ENCODE data around the gene SLC22A23. TPM values are rescaled to one million over a fixed set of nuclear protein-coding genes. Genes with fewer than 3 reads are reported as not detected.
A peak's percentile ranks its signal among the peaks of the same experiment; 100 is the strongest.

Gene SLC22A23
- total RNA-seq, 1 donor from 2014 or later = 0.52 TPM

GRCh38 chr6:3258720-3259490 is 197.9 kb downstream of the SLC22A23 start, which contains the start of gene PSMG4:
Gene PSMG4, plus strand, starts transcription at chr6:3258947. Its CDS starts 76 bp downstream, at chr6:3259023.
- no peak for TF ChIP-seq CTCF (conservative IDR thresholded peaks at IDR 0.05; ENCODE audit: low read depth, low read length)
- DNase-seq (ENCODE audit: low read depth) = no peak

GRCh38 chr6:3258201-3258600 is 198.6 kb downstream of the SLC22A23 start:
- peak overlapping the region; percentile 89 for H3K4me3 ChIP-seq (ENCODE audit: low read depth, low read length)
- DNase-seq (ENCODE audit: low read depth) = no peak
- TF ChIP-seq CTCF (conservative IDR thresholded peaks at IDR 0.05; ENCODE audit: low read depth, low read length) = no peak

More at GRCh38 chr6:3258720-3259490, 197.9 kb downstream of the SLC22A23 start, which contains the start of gene PSMG4:
- H3K4me3 ChIP-seq (ENCODE audit: low read depth, low read length) = peak within 1 kb of the TSS; percentile 89

GRCh38 chr6:3253597-3253961 is 203.3 kb downstream of the SLC22A23 start:
- TF ChIP-seq CTCF (conservative IDR thresholded peaks at IDR 0.05; ENCODE audit: low read depth, low read length) = no peak
- H3K4me3 ChIP-seq (ENCODE audit: low read depth, low read length) = no peak overlapping the region
- DNase-seq (ENCODE audit: low read depth) = no peak

GRCh38 chr6:3252861-3253596 is 203.8 kb downstream of the SLC22A23 start:
- no peak for DNase-seq (ENCODE audit: low read depth)
- TF ChIP-seq CTCF (conservative IDR thresholded peaks at IDR 0.05; ENCODE audit: low read depth, low read length) = no peak
- no peak overlapping the region for H3K4me3 ChIP-seq (ENCODE audit: low read depth, low read length)

GRCh38 chr6:3252369-3252768 is 204.5 kb downstream of the SLC22A23 start:
- no peak for DNase-seq (ENCODE audit: low read depth)
- TF ChIP-seq CTCF (conservative IDR thresholded peaks at IDR 0.05; ENCODE audit: low read depth, low read length) = no peak
- no peak overlapping the region for H3K4me3 ChIP-seq (ENCODE audit: low read depth, low read length)

GRCh38 chr6:3251462-3252314 is 205.2 kb downstream of the SLC22A23 start:
- peak; percentile 96 for TF ChIP-seq CTCF (conservative IDR thresholded peaks at IDR 0.05; ENCODE audit: low read depth, low read length)
- DNase-seq (ENCODE audit: low read depth) = no peak
- H3K4me3 ChIP-seq (ENCODE audit: low read depth, low read length) = no peak overlapping the region
